K562 (cell line): ENCODE data around the gene CNPPD1. TPM values are rescaled to one million over a fixed set of nuclear protein-coding genes. Genes with fewer than 3 reads are reported as not detected.

Experiments
- BCL6 ChIP-seq: fragments of 250-450 bp; sonication (Bioruptor Pico); IDR thresholded peaks from 2 replicates; pipeline ENCODE4 v1.4.0; 2020
- CAMTA2 ChIP-seq: fragments of 250-450 bp; sonication (Bioruptor Pico); conservative IDR thresholded peaks from 2 replicates; pipeline ENCODE4 v1.5.1; 2022
- CGGBP1 ChIP-seq: fragments of 250-450 bp; sonication (Bioruptor Pico); IDR thresholded peaks from 2 replicates; pipeline ENCODE4 v1.9.0; 2021; ENCODE audit warnings: mild to moderate bottlenecking
- GTF2E2 ChIP-seq: fragments of 200-800 bp; sonication (Bioruptor generic); IDR thresholded peaks from 2 replicates; pipeline ENCODE4 v1.6.1; 2016; ENCODE audit warnings: missing genetic modification characterization, missing compliant biosample characterization
- GTF3C2 ChIP-seq: IDR thresholded peaks from 3 replicates; pipeline ENCODE4 v1.6.1; 2011; ENCODE audit warnings: borderline replicate concordance, mild to moderate bottlenecking, moderate library complexity; ENCODE audit not compliant: insufficient read length; ENCODE audit errors: extremely low read depth
- KDM4B ChIP-seq, 2 experiments: fragments of 450-650 bp in 1 of 2; sonication (generic) in 1 of 2; IDR thresholded peaks; 2 replicates each; pipeline ENCODE4 v1.6.1; 2016 to 2017; ENCODE audit warnings: borderline replicate concordance in 2 of 2, antibody characterized with exemption in 1 of 2, low read depth in 1 of 2, mild to moderate bottlenecking in 1 of 2
- UBTF ChIP-seq, 2 experiments: IDR thresholded peaks; 2 replicates each; pipeline ENCODE4 v1.6.1; 2012; ENCODE audit warnings: improper control_type of control experiment in 2 of 2, low read depth in 2 of 2, low read length in 2 of 2, borderline replicate concordance in 1 of 2
- ZBTB1 ChIP-seq: sonication (generic); formaldehyde crosslinking; IDR thresholded peaks from 2 replicates; pipeline ENCODE4 v1.8.1; 2023; ENCODE audit warnings: missing genetic modification reagents, low read depth, mild to moderate bottlenecking, borderline replicate concordance
- ZBTB43 ChIP-seq: sonication (generic); formaldehyde crosslinking; IDR thresholded peaks from 2 replicates; pipeline ENCODE4 v1.8.0; 2023; ENCODE audit warnings: mild to moderate bottlenecking, missing genetic modification reagents
- ZNF398 ChIP-seq: fragments of 250-450 bp; sonication (Bioruptor Pico); IDR thresholded peaks from 2 replicates; pipeline ENCODE4 v1.8.0; 2021; ENCODE audit warnings: moderate library complexity, mild to moderate bottlenecking, inconsistent platforms
- ZNF589 ChIP-seq: fragments of 200-800 bp; sonication (Bioruptor generic); IDR thresholded peaks from 2 replicates; pipeline ENCODE4 v1.6.1; 2016; ENCODE audit warnings: low read depth, missing genetic modification characterization, missing compliant biosample characterization
- ZNF592 ChIP-seq: fragments of 450-650 bp; IDR thresholded peaks from 2 replicates; pipeline ENCODE4 v1.6.1; 2017; ENCODE audit warnings: antibody characterized with exemption, mild to moderate bottlenecking
- polyA plus RNA-seq, 8 experiments: library from polyadenylated mRNA; depleted of rRNA in 4 of 8; stranded (reverse) in 5 of 8; unstranded in 3 of 8; fragments of >200 nt; fragmentation: Nextera tagmentation in 2 of 8; fragmentation: Illumina TruSeq in 1 of 8; extraction: Ambion mirVana in 2 of 8; extraction: Trizol in 1 of 8; gene quantifications; 2 replicates each; pipeline versions ENCODE4 v1.2.1 to v1.2.3, GENCODE V29; 2011 to 2014; ENCODE audit warnings: inconsistent platforms in 1 of 8, missing spikeins in 1 of 8
- total RNA-seq, 7 experiments: library from RNA; depleted of rRNA in 6 of 7; stranded (reverse); fragments of >200 nt in 6 of 7; fragmentation: Illumina TruSeq in 2 of 7; extraction: Trizol in 2 of 7; gene quantifications; 2 replicates each; pipeline versions ENCODE4 v1.2.1 to v1.2.3, GENCODE V29; 2011 to 2021; ENCODE audit warnings: low replicate concordance in 1 of 7

CNPPD1 gene
- total and polyA plus RNA-seq, 9 of the 15 experiments (the other 6 are each of a cell fraction or from before 2014, with no cell fraction given): 9.9 to 53.5 (median 27.0) TPM

- TF ChIP-seq ZNF592 (no peak), GTF3C2 (no peak), GTF2E2 (no peak), BCL6 (CRISPR knock-in tag) (no peak), CGGBP1 (CRISPR knock-in tag) (no peak), ZBTB43 (no peak), ZNF398 (CRISPR knock-in tag) (no peak), ZBTB1 (peak; percentile 61; the same call in 1 of the 2 replicates), CAMTA2 (CRISPR knock-in tag) (no peak), UBTF (IDR thresholded peaks at IDR 0.05; ENCODE audit: borderline replicate concordance in 1 of 2, low read depth in 2 of 2, low read length in 2 of 2) (no peak), KDM4B (IDR thresholded peaks at IDR 0.05; ENCODE audit: borderline replicate concordance in 2 of 2, low read depth in 1 of 2) (0 out of 4 replicates have a peak, but pooled peaks of 1 of the 2 experiments have one; percentile 42), ZNF589 (CRISPR knock-in tag) (no peak)
Measured at GRCh38 chr2:219160186-219161017, 16.3 kb downstream of the CNPPD1 start, which contains the start of gene NHEJ1 (continued).
